DOHH2 (cell line): ENCODE results near the gene ABCG5.

Source experiments
- EZH2phosphoT487 ChIP-seq: fragments of 200-600 bp; sonication (generic); IDR thresholded peaks from 2 replicates; pipeline ENCODE4 v1.6.1; 2017; ENCODE audit warnings: borderline replicate concordance, mild to moderate bottlenecking, antibody characterized with exemption, low read length, moderate library complexity, mixed read lengths
- TF ChIP-seq, protein P1 (sequence below): fragments of 200-600 bp; sonication (generic); IDR thresholded peaks from one replicate; pipeline ENCODE4 v1.5.1; 2014; ENCODE audit warnings: antibody characterized with exemption, mild to moderate bottlenecking, low read depth, low read length; ENCODE audit not compliant: poor library complexity, severe bottlenecking

DNA sequence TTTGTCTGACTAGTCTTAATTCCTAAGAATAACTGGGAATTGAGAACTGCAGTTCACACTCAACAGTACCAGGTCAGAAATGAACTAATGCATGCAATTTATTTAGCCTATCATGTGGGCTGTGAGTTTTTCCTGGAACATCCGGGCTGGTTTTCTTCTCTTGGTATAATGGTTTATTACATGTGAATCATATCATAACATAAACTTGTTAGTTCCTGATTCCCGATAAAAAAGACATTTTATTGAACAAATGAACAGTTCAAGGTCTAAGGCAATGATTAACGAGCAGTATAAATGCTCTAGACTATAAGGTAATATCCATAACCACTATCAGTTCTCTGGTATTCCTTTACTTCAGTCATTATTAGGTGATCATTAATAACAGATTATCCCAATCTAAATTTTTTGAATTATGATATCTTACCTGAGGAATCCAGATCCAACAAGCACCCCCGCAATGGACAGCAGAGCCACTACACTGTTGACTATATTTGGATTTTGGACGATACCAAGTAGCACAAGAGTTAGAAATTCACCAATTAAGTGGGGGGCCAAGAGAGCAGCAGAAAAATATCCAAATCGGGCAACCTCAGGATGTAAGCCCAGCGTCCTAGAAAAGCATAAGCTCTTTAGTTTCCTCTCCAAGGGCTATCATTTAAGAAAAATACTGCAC is 19.0 kb downstream of the ABCG5 start:
- TF ChIP-seq, protein P1, sequence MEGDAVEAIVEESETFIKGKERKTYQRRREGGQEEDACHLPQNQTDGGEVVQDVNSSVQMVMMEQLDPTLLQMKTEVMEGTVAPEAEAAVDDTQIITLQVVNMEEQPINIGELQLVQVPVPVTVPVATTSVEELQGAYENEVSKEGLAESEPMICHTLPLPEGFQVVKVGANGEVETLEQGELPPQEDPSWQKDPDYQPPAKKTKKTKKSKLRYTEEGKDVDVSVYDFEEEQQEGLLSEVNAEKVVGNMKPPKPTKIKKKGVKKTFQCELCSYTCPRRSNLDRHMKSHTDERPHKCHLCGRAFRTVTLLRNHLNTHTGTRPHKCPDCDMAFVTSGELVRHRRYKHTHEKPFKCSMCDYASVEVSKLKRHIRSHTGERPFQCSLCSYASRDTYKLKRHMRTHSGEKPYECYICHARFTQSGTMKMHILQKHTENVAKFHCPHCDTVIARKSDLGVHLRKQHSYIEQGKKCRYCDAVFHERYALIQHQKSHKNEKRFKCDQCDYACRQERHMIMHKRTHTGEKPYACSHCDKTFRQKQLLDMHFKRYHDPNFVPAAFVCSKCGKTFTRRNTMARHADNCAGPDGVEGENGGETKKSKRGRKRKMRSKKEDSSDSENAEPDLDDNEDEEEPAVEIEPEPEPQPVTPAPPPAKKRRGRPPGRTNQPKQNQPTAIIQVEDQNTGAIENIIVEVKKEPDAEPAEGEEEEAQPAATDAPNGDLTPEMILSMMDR = no peak
- TF ChIP-seq EZH2phosphoT487 = no peak
